ENCODE data around the gene PRAME.
"Not testable (repeated sequence)": the region's sequence is repeated elsewhere in the genome, so short reads cannot be mapped to it uniquely, and the experiment has no call there.

The PRAME gene

DNA sequence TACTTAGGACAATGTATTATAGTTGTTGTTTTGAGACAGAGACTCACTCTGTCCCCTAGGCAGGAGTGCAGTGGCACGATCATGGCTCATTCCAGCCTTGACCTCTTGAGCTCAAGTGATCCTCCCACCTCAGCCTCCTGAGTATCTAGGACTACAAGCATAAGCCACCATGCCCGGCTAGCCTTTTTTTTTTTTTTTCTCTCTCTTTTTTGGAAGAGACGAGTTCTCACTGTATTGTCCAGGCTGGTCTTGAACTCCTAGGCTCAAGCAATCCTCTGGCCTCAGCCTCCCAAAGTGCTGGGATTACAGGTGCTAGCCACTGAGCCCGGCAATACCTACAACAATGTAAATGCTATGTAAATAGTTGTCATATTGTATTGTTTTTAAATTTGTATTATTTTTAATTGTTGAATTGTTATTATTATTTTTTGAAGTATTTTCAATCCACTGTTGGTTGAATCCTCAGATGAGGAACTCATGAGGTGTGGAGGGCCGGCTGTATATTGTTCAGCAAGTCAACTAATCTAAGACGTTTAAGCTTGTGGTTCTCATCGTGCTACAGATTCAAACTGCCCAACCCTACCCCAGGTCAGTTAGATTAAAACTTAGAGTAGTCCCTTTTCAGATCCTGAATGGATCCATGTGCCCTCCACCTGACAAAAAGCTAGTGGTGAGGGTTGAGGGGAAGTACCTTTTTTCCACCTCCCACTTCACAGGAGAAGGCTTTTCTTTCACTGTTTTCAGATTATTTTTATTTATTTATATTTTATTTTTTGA is 27.1 kb downstream of the PRAME start:
- no peaks in the 10 kb centered on the region for H3K4me1 Mint-ChIP-seq
- no peaks in the 10 kb centered on the region for H3K36me3 Mint-ChIP-seq
- H3K4me3 Mint-ChIP-seq: no peak overlapping the region
- no peak for DNase-seq
- CTCF ChIA-PET: interaction anchor here (0.6 to 0.8 kb wide), 2 partner anchors 25 to 58 kb away, joined by 3 read pairs; no protein-coding TSS in a partner anchor
- H3K27me3 Mint-ChIP-seq: peaks cover 14% of the 10 kb centered on the region
- H3K27ac Mint-ChIP-seq: no peak overlapping the region
- H3K9me3 Mint-ChIP-seq: no peaks in the 10 kb centered on the region

DNA sequence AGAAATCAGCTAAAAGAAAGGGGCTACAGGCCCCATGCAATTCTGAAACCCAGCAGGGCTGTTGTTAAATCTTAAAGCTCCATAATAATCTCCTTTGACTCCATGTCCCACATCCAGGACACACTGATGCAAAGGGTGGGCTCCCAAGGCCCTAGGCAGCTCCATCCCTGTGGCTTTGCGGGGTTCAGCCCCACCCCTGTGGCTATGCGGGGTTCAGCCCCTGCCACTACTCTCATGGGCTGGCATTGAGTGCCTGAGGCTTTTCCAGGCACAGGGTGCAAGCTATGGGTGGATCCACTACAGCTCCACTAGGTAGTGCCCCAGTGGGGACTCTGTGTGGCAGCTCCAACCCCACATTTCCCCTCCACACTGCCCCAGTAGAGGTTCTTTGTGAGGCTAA is 30.3 kb downstream of the PRAME start:
- Mint-ChIP-seq H3K27me3 (peaks cover 17% of the 10 kb centered on the region), H3K4me3 (no peak overlapping the region)
- CTCF ChIA-PET: no interaction called here

DNA sequence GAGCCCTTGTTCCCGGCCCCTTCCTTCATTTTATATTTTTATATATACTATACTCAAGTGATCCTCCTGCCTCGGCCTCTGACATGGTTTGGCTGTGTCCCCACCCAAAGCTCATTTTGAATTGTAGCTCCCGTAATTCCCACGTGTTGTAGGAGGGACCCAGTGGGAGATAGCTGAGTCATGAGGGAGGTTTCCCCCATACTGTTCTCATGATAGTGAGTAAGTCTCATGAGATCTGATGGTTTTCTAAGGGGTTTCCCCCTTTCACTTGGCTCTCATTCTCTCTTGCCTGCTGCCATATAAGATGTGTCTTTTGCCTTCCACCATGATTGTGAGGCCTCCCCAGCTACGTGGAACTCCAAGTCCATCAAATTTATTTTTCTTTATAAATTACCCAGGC is 31.8 kb downstream of the PRAME start:
- DNase-seq: no peak
- no peaks in the 10 kb centered on the region for H3K9me3 Mint-ChIP-seq
- H3K4me3 Mint-ChIP-seq: no peak overlapping the region
- CTCF ChIA-PET: no interaction called here
- H3K36me3 Mint-ChIP-seq: no peaks in the 10 kb centered on the region
- H3K27me3 Mint-ChIP-seq: peaks cover 11% of the 10 kb centered on the region
- H3K27ac Mint-ChIP-seq: no peak overlapping the region
- no peaks in the 10 kb centered on the region for H3K4me1 Mint-ChIP-seq

More for the DNA sequence above, 30.3 kb downstream of the PRAME start:
- Mint-ChIP-seq H3K36me3 (no peaks in the 10 kb centered on the region), H3K9me3 (no peaks in the 10 kb centered on the region), H3K27ac (no peak overlapping the region), H3K4me1 (no peaks in the 10 kb centered on the region)
- no peak for DNase-seq

DNA sequence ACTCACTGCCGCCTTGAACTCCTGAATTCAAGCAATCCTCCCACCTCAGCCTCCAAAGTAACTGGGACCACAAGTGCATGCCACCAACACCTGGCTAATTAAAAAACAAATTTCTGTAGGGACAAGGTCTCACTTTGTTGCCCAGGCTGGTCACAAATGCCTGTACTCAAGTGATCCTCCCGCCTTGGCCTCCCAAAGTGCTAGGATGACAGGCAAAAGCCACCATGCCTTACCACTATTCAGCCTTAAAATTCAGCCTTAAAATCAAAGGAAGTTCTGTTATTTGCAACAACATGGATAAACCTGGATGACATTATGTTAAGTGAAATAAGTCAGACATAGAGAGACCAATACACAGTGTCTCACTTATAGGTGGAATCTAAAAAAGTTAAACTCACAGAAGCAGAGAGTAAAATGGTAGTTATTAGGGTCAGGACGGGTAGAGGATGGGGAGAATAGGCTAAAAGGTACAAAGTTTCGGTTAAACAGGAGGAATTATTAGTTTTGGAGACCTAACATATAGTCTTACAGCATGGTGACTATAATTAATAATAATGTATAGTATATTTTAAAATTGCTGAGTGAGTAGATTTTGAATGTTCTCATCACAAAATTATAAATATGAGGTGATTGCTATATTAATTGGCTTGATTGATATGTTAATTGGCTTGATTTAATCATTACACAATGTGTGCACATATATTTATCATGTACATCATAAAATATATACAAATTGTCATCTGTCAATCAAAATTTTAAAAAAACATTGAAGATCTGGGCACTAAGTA is 32.7 kb downstream of the PRAME start:
- Mint-ChIP-seq H3K4me3 (no peak overlapping the region), H3K4me1 (no peaks in the 10 kb centered on the region), H3K27me3 (peaks cover 16% of the 10 kb centered on the region), H3K27ac (no peak overlapping the region), H3K36me3 (no peaks in the 10 kb centered on the region), H3K9me3 (no peaks in the 10 kb centered on the region)
- CTCF ChIA-PET: no interaction called here
- DNase-seq: no peak

DNA sequence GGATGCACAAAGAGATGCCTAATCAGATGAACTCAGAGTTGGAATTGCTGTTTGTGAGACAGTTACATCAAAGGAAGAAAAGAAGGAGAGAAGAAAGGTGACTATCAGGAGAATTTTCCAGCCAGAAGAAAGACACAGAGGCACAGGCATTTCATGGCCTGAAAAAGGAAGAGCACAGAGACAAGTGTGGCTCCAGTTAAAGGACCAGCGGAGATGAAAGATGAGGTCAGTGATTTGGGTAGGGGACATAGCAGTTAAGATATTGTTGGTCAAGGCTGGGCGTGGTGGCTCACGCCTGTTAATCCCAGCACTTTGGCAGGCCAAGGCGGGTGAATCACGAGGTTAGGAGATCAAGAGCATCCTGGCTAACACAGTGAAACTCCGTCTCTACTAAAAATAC is 35.6 kb downstream of the PRAME start:
- Mint-ChIP-seq H3K4me3 (no peak overlapping the region), H3K9me3 (no peaks in the 10 kb centered on the region), H3K4me1 (no peaks in the 10 kb centered on the region), H3K36me3 (no peaks in the 10 kb centered on the region), H3K27ac (no peak overlapping the region), H3K27me3 (peaks cover 27% of the 10 kb centered on the region)
- DNase-seq: no peak
- CTCF ChIA-PET: no interaction called here

DNA sequence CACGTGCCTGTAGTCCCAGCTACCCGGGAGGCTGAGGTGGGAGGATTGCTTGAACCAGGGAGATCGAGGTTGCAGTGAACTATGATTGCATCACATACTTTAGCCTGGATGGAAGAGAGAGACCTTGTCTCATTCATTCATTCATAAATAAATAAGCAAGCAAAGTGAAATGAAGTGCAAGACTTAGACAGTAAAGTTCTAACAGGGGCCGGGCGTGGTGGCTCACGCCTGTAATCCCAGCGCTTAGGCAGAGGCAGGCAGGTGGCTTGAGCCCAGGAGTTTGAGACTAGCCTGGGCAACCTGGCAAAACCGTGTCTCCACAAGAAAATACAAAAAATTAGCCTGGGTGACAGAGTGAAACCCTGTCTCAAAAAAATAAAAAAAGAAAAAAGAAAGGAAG is 37.4 kb downstream of the PRAME start:
- CTCF ChIA-PET: no interaction called here
- no peak overlapping the region for H3K4me3 Mint-ChIP-seq
- no peak for DNase-seq
- no peaks in the 10 kb centered on the region for H3K9me3 Mint-ChIP-seq
- peaks cover 28% of the 10 kb centered on the region for H3K27me3 Mint-ChIP-seq
- H3K27ac Mint-ChIP-seq: no peak overlapping the region
- no peaks in the 10 kb centered on the region for H3K4me1 Mint-ChIP-seq
- no peaks in the 10 kb centered on the region for H3K36me3 Mint-ChIP-seq

DNA sequence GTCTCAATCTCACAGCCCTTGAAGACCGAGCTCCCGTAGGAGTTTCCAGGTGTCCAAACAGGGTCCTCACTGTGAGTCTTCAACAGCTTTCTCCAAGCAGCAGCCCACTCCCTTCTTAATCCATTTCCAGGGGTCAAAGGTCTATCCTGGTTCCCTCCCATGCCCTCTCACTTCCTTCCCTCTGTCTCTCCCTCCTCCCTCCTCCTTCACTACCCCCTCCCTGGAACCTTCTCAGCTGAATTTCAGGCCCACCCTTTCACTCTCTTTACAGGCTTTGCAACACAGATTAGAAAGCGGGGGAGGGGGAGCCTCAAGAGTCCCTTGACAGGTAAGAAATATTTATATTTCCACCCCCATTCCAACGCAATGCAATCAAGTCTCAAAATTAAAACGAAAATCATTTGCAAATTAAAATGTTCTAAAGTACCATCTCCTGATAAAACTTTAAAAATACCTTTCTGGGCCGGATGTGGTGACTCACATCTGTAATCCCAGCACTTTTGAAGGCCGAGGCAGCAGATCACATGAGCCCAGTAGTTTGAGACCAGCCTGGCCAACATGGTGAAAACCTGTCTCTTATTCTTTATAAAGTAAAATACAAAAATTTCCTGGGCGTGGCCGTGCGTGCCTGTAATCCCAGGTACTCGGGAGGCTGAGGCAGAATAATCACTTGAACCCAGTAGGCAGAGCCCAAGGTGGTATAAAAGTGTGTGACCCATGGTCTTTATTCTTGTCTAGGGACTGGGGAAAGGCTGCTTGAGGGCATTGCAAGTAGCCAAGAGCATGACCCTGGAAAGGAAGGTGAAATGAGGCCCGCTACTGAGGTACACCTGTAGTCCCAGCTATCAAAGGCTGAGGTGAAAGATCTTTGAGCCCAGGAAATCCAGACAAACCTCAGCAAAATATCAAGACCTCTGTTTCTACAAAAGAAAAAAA is 38.1 kb downstream of the PRAME start:
- H3K27me3 Mint-ChIP-seq: peaks cover 35% of the 10 kb centered on the region
- no peak overlapping the region for H3K4me3 Mint-ChIP-seq
- DNase-seq: no peak
- no peaks in the 10 kb centered on the region for H3K9me3 Mint-ChIP-seq
- CTCF ChIA-PET: interaction anchor here (3.0 kb wide), 1 partner anchor 12 kb away, joined by 10 read pairs; the partner anchor contains the start of gene ZNF280B
- no peaks in the 10 kb centered on the region for H3K4me1 Mint-ChIP-seq
- H3K27ac Mint-ChIP-seq: no peak overlapping the region
- no peaks in the 10 kb centered on the region for H3K36me3 Mint-ChIP-seq

DNA sequence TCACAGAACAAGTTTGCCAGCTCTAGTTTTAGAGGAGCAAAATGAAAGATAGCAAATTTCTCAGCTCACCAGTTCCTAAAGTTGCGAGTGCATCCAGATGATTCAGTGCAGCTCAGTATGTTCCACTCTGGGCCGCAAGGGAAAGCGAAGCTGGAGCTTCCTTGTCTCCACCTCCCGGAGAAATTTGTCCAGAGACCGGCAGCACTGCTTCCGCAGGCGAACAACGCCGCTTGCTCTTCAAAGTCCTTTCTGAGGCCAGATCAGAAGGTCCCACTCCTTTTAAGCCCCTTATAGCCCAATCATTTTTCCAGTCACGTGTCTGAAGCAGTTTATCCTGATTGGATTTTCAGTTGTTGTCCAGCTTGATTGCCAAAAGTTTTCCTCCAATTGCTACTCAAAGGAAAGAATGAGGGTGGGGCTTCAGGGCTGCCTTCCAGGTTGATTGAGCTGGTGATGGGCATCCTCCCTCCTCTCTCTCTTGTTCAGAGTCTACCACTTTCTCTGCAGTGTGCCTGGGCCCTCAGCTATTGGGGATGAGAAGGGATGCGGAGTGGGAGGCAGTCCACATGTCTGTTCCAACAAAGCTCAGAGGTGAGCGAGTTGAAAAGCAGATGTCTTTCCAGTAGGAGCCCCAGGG is 38.9 kb downstream of the PRAME start, which contains the start of gene ZNF280A:
TSS of gene ZNF280A (minus strand) at position 251 of the 637 bp plus-strand sequence. CDS start 4,640 bp downstream, outside the sequence.
- Mint-ChIP-seq H3K36me3 (no peaks in the 10 kb centered on the region), H3K27ac (no peak within 1 kb of the TSS), H3K4me1 (no peaks in the 10 kb centered on the region), H3K27me3 (peaks cover 40% of the 10 kb centered on the region), H3K4me3 (no peak within 1 kb of the TSS), H3K9me3 (no peaks in the 10 kb centered on the region)
- no peak for DNase-seq
- CTCF ChIA-PET: interaction anchor here (3.0 kb wide), 1 partner anchor 11 kb away, joined by 10 read pairs; the partner anchor contains the start of gene ZNF280B

DNA sequence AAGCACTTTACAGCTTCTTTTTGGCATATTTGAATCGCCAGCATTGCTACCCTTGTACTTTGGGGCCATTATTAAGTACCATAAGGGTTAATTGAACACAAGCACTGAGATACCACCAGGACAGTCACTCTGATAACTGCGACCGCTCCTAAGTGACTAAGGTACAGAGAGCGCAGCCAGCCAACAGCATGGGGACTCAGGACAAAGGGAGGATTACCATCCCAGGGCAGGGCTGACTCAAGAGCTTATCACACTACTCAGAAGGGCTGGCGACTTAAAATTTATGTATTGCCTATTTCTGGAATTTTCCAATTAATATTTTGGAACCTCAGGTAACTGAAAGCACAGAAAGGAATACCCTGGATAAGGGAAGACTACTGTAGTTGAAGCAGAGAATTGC is 39.5 kb downstream of the PRAME start:
- DNase-seq: no peak
- H3K27me3 Mint-ChIP-seq: peaks cover 39% of the 10 kb centered on the region
- no peaks in the 10 kb centered on the region for H3K9me3 Mint-ChIP-seq
- no peaks in the 10 kb centered on the region for H3K36me3 Mint-ChIP-seq
- no peak overlapping the region for H3K27ac Mint-ChIP-seq
- H3K4me1 Mint-ChIP-seq: no peaks in the 10 kb centered on the region
- H3K4me3 Mint-ChIP-seq: no peak overlapping the region
- CTCF ChIA-PET: interaction anchor here (3.0 kb wide), 1 partner anchor 11 kb away, joined by 10 read pairs; the partner anchor contains the start of gene ZNF280B

DNA sequence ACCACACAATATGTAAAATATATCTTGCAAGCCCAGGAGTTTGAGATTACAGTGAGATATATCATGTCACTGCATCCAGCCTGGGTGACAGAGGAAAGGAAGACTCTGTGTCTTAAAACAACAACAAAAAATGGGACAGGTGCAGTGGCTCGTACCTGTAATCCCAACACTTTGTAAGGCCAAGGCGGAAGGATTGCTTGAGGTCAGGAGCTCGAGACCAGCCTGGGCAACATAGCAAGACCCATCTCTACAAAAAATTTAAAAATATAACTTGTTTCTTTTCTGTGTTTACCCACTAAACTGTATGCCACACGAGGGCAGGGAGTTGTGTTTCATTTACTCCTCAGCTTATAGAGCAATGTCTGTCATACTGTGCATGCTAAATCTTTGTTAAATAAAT is 42.1 kb downstream of the PRAME start:
- CTCF ChIA-PET: no interaction called here
- Mint-ChIP-seq H3K9me3 (no peaks in the 10 kb centered on the region), H3K27ac (no peak overlapping the region), H3K27me3 (peaks cover 40% of the 10 kb centered on the region), H3K4me1 (no peaks in the 10 kb centered on the region), H3K4me3 (no peak overlapping the region), H3K36me3 (no peaks in the 10 kb centered on the region)
- no peak for DNase-seq

DNA sequence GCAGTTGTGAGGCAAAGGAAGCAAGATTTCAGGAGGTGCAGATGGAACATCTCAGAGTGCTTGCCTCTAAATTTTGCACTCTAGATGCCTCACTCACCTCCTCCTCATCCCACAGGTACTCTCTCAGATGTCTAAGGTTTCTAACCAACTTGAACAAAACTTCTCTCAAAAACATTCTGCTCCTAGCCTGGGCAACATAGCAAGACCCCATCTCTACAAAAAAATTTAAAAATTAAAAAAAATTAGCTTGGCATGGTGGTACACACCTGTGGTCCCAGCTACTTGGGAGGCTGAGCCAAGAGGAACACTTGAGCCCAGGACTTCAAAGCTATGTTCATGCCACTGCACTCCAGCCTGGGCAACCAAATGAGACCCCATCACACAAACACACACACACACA is 43.2 kb downstream of the PRAME start:
- Mint-ChIP-seq H3K27ac (no peak overlapping the region), H3K4me3 (no peak overlapping the region), H3K27me3 (peaks cover 36% of the 10 kb centered on the region), H3K9me3 (peaks cover 2% of the 10 kb centered on the region), H3K4me1 (no peaks in the 10 kb centered on the region), H3K36me3 (no peaks in the 10 kb centered on the region)
- CTCF ChIA-PET: no interaction called here
- DNase-seq: no peak

DNA sequence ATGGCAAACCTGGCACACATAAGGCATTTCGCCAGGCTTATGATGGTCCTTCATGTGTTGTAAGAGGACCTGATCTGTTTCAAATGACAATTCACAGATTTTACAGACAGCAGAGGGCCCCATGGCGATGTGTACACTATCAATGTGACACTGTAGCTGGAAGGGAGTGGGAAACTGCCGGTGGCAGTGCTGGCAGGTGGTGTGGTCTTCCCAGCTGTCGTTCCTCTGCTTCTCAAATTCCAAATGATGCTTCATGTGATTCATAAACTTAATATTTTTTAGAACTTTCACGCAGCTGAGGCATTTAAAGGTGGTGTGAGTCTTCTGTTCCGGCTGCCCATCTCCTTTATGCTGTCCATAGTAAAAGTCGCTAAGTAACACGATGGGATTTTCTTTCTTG is 44.6 kb downstream of the PRAME start:
- peaks cover 28% of the 10 kb centered on the region for H3K27me3 Mint-ChIP-seq
- CTCF ChIA-PET, H3K36me3 Mint-ChIP-seq, H3K9me3 Mint-ChIP-seq, H3K4me1 Mint-ChIP-seq, H3K27ac Mint-ChIP-seq, H3K4me3 Mint-ChIP-seq, DNase-seq: not testable (repeated sequence)

DNA sequence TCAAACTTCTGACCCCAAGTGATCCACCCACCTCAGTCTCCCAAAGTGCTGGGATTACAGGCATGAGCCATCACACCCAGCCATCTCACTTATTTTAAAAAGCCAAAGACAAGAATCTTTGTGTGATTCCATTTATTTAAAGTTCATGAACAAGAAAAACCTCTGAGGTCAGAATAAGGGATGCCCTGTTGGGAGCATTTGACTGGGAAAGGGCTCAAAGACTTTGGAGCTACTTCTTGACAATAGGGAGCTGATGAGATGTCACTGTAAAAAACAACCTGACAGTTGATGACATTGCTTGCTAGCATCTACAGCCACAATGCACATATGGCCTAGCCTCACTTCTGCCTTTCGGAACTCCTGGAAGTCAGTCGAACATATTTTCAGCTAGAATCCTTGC is 45.4 kb downstream of the PRAME start:
- CTCF ChIA-PET: no interaction called here
- H3K27me3 Mint-ChIP-seq: peaks cover 31% of the 10 kb centered on the region
- H3K4me3 Mint-ChIP-seq: no peak overlapping the region
- H3K27ac Mint-ChIP-seq: no peak overlapping the region
- H3K4me1 Mint-ChIP-seq: peaks cover 3% of the 10 kb centered on the region
- peaks cover 2% of the 10 kb centered on the region for H3K36me3 Mint-ChIP-seq
- H3K9me3 Mint-ChIP-seq: peaks cover 10% of the 10 kb centered on the region
- DNase-seq: no peak

DNA sequence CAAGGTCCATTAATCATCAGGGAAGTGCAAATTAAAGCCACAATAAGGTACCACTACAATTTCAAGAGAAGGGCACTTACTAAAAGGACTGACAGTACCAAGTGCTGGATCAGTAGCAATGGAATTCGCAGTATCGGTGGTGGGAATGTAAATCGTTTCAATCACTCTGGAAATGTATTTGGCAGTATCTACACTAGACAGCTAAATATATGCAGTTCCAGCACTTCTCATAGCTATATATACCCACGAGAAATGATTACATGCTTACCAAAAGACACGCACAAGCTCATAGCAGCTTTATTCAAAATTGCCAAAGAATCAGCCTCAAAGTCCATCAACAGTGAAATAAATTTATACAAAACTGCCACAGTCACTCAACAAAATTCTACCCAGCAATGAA is 46.1 kb downstream of the PRAME start:
- Mint-ChIP-seq H3K27me3 (peaks cover 32% of the 10 kb centered on the region), H3K36me3 (peaks cover 2% of the 10 kb centered on the region), H3K4me1 (peaks cover 5% of the 10 kb centered on the region), H3K27ac (no peak overlapping the region), H3K9me3 (peaks cover 11% of the 10 kb centered on the region), H3K4me3 (no peak overlapping the region)
- CTCF ChIA-PET: no interaction called here
- no peak for DNase-seq

Data from activated naive CD4-positive, alpha-beta T cell treated with anti-CD3 and anti-CD28 coated beads, Interleukin-2, amount 10 ng/mL, durations not matched to agents 7 days and 5 days (primary cell).